Measurements from ENCODE around the gene VASN.

- TF ChIP-seq BHLHE40 (IDR thresholded peaks at IDR 0.05; ENCODE audit: borderline replicate concordance) (no peak), L3MBTL2 (conservative IDR thresholded peaks at IDR 0.05) (no peak), NFRKB (IDR thresholded peaks at IDR 0.05) (no peak), FOXA1 (IDR thresholded peaks at IDR 0.05) (no peak), LEF1 (IDR thresholded peaks at IDR 0.05; ENCODE audit: borderline replicate concordance) (no peak), SUZ12 (IDR thresholded peaks at IDR 0.05) (no peak), CTBP1 (IDR thresholded peaks at IDR 0.05; ENCODE audit: borderline replicate concordance) (no peak), SP1 (IDR thresholded peaks at IDR 0.05) (no peak)
These were observed 32.8 kb downstream of the VASN start for GRCh38 chr16:4404247-4404966.
